ENCODE results near the gene CIC.

GRCh38 chr19:42272989-42273406 lies 3.9 kb downstream of the CIC start:
- no peak for TF ChIP-seq TAF1 (IDR thresholded peaks at IDR 0.05; ENCODE audit: borderline replicate concordance, insufficient read depth, low read length)
- TF ChIP-seq FOXP2 (optimal IDR thresholded peaks at IDR 0.05; ENCODE audit: borderline replicate concordance, extremely low read depth, extremely low read length, insufficient read depth), result no peak
